HuH-7.5 (cell line): ENCODE data around the gene PTPRU.
A peak's percentile ranks its signal among the peaks of the same experiment; 100 is the strongest.

Experiments
- DNase-seq: peaks from one replicate; pipeline ENCODE4 v3.0.0; 2011; ENCODE audit warnings: low spot score

PTPRU gene

DNA sequence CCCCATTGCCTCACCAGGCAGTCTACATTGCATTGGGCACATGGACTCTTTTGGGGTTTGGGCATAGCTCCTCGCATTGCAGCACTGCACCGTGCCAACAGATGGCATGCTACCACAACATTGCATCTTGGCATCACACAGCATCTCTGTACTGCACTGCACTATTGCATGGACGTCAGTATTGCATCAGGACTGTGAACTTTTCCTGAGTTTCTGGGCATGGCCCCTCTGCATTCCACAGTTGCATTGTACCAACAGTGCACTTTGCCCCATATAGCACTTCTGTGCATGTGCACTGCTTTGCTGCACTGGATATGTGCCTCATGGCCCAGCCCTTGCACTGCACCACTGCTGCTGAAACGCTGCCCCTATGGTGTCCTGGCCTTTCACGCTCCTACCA, 9.6 kb downstream of the PTPRU start:
- peak; percentile 45 for DNase-seq

DNA sequence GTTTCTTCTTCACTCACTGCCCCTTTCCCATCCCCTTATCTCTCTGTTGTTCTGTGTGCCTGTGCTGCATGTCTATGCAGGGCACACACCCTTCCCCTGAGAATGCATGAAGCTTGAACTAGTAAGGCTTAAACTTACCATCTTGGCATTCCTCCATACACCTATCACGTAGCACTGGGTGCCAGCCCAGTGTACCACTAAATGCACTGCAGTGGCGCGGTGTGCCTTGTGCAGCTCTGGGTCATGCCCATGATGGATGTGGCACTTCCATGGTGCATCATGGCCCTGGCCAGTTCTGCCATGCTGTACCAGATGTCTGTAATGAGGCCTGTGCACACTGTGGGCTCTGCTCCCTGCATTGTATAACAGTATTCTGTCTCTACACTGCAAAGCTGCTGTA, 10.7 kb downstream of the PTPRU start:
- DNase-seq: no peak

GRCh38 chr1:29247571-29248273, 11.4 kb downstream of the PTPRU start:
- DNase-seq: no peak

GRCh38 chr1:29248409-29248808, 12.1 kb downstream of the PTPRU start:
- DNase-seq: no peak

- no peak for DNase-seq
Measured at GRCh38 chr1:29249170-29249691, 12.9 kb downstream of the PTPRU start.

- DNase-seq: no peak
Measured at GRCh38 chr1:29249951-29250581, 13.7 kb downstream of the PTPRU start.

DNA sequence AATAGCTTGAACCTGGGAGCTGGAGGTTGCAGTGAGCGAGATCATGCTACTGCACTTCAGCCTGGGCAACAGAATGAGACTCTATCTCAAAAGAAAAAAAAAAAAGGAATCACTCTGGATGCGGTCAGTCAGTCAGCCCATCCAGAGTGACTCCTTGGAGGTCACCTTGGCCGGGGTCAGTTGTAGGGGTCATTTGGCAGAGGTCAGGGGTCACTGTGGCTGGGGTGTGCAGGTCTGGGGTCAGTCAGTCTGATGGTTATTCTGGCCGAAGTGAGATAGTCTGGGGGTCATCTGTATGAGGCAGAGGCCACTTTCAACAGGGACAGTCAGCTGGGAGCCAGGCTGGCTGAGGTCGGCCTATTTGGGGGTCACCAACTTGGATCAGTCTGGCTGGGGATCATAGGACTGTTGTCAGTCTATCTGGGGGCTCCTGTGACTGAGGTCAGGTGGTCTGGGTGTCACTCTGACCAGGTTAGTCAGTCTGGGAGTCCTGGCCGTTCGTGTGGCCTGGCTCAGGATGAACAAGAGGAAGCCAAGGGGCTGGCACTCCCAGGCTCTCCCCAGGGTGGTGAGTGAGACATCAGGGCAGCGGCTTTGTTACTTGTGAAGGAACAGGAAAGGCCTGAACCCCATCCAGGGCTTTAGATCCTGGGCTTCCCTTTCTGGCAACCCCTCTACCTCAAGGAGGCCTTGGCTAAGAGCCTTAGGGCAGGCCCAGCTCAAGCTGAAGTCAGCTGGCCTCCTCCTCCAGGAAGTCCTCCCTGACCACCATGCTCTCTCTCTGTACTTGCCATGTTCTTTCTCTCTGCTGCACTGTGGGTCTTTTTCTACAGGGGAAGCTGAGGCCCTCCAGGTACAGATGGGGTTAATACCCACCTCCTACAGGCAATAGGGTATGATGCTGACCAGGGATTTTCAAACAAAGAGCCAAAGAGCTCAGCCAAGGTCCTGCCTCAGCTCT, 15.1 kb downstream of the PTPRU start:
- no peak for DNase-seq

- DNase-seq: no peak
Measured at GRCh38 chr1:29253180-29253579, 16.9 kb downstream of the PTPRU start.

GRCh38 chr1:29254346-29254745, 18.0 kb downstream of the PTPRU start:
- no peak for DNase-seq

- DNase-seq: no peak
Measured at GRCh38 chr1:29255134-29255666, 18.9 kb downstream of the PTPRU start.

DNA sequence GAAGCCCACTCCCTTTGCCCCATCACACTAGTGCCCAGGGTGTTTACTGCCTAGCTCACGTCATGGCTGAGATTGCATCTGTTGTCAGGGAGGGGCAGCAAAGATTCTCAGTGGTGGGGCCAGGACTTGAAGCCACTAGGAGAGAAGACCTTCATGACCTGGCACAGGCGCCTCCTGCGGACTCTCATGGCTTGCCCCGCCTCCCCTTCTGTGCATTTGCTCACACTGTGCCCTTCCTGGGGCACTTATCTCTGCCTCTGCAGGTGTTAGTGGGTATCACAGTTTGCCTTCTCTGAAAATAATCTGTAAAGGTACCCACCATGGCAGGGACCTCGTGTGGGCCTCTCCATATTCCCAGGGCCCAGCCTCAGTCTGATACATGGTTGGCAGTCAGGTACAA, 20.1 kb downstream of the PTPRU start:
- no peak for DNase-seq

GRCh38 chr1:29256979-29257804, 20.9 kb downstream of the PTPRU start:
- no peak for DNase-seq

GRCh38 chr1:29258189-29258975, 22.1 kb downstream of the PTPRU start:
- no peak for DNase-seq

DNA sequence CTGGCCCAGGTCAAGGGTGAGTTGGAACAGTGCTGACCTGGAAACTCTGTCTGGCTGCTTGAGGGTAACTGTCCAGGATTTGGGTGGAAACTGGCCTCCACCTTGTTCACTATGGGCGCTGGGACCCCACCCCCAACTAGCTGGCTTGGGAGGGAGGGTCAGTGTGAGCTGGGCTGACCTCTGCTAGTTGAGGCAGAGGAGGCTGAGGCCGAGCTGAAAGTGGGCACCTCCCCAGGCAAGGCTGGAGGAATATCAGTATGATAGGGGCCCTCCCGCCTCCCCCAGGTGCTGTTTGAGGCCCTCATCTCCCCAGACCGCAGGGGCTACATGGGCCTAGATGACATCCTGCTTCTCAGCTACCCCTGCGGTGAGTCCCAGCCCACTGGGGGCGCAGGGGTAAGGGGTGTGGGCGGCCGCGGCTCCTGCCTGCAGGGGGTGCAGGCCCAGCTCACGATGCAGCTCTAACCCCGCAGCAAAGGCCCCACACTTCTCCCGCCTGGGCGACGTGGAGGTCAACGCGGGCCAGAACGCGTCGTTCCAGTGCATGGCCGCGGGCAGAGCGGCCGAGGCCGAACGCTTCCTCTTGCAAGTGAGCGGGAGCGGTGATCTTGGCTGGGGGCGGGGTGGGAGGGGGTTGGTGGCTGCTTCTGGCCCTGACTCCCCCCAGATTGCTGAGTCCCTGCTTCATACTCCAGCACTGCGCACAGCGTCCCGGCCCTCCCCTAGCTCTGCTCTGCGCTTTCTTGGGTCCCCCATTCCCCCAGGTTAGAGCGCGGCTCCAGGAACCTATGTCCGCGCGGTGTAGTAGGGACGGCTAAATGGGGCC, 22.9 kb downstream of the PTPRU start:
- no peak for DNase-seq

- DNase-seq: peak; percentile 70
Measured at GRCh38 chr1:29259802-29260441, 23.6 kb downstream of the PTPRU start.

DNA sequence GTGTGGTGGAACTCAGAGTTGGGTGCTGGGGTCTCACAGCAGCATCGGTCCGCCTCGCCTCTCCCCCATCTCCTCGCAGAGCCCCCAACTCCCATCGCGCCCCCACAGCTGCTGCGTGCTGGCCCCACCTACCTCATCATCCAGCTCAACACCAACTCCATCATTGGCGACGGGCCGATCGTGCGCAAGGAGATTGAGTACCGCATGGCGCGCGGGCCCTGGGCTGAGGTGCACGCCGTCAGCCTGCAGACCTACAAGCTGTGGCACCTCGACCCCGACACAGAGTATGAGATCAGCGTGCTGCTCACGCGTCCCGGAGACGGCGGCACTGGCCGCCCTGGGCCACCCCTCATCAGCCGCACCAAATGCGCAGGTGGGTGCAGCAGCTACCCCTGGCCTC, 24.2 kb downstream of the PTPRU start:
- no peak for DNase-seq

DNA sequence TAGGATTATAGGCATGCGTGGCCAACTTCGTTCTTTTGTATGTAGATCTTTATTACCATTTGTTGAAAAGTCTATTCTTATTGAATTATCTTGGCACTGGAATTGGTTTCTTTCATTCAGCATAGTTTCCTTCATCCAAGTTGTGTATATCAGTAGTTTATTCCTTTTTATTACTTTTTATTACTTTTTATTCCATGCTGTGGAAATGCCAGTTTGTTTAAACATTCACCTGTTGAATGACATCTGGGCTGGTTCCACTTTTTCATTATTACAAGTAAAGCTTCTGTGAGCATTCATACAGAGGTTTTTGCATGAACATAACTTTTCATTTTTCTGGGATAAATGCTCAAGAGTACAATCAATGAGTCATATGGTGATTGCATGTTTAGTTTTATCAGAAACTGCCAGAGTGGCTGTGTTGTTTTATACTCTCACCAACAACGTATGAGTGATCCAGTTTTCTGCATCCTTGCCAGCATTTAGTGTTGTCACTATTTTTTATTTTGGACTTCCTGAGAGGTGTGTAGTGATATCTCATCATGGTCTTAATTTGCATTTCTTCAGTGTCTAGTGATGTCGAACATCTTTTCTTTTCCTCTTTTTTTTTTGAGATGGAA, 28.6 kb downstream of the PTPRU start:
- DNase-seq: no peak

- no peak for DNase-seq
Measured at GRCh38 chr1:29266912-29267311, 30.6 kb downstream of the PTPRU start.
